ENCODE measurements around the gene CNR2.

CNR2 gene

GRCh38 chr1:23825076-23825761, 87.9 kb downstream of the CNR2 start, which contains the start of gene HMGCL (continued):
- no peak; the same call in 1 of the 2 replicates for TF ChIP-seq ZNF366 (tag by site-specific recombination; conservative IDR thresholded peaks at IDR 0.05)
- no peak for TF ChIP-seq ZNF146 (tag by site-specific recombination; IDR thresholded peaks at IDR 0.05)
- TF ChIP-seq ZSCAN30 (tag by site-specific recombination; IDR thresholded peaks at IDR 0.05) = no peak
- peak; percentile 84 for TF ChIP-seq KLF17 (tag by site-specific recombination; IDR thresholded peaks at IDR 0.05)
- no peak for TF ChIP-seq MYNN (tag by site-specific recombination; IDR thresholded peaks at IDR 0.05; ENCODE audit: borderline replicate concordance)
- TF ChIP-seq SETDB1 (IDR thresholded peaks at IDR 0.05; ENCODE audit: insufficient read length, low read length) = no peak
- no peak for TF ChIP-seq ZNF488 (tag by site-specific recombination; IDR thresholded peaks at IDR 0.05)
- TF ChIP-seq ZNF513 (tag by site-specific recombination; IDR thresholded peaks at IDR 0.05) = peak; percentile 35; the same call in 1 of the 2 replicates
- 0 out of 2 replicates have a peak, but pooled peaks have one; percentile 41 for TF ChIP-seq ZNF394 (tag by site-specific recombination; IDR thresholded peaks at IDR 0.05; ENCODE audit: borderline replicate concordance)
- TF ChIP-seq PRDM10 (tag by site-specific recombination; IDR thresholded peaks at IDR 0.05) = peak; percentile 14; the same call in 1 of the 2 replicates
- TF ChIP-seq KLF16 (tag by site-specific recombination; IDR thresholded peaks at IDR 0.05) = peak; percentile 78; the same call in 1 of the 2 replicates
- TF ChIP-seq ZNF302 (tag by site-specific recombination; IDR thresholded peaks at IDR 0.05; ENCODE audit: low read depth) = no peak
- no peak for TF ChIP-seq ZNF138 (tag by site-specific recombination; IDR thresholded peaks at IDR 0.05; ENCODE audit: borderline replicate concordance)
- TF ChIP-seq ZNF404 (tag by site-specific recombination; IDR thresholded peaks at IDR 0.05) = no peak
- TF ChIP-seq PRDM1 (tag by site-specific recombination; IDR thresholded peaks at IDR 0.05) = no peak
- TF ChIP-seq BCL6B (tag by site-specific recombination; IDR thresholded peaks at IDR 0.05) = no peak
- no peak for TF ChIP-seq GLI4 (tag by site-specific recombination; IDR thresholded peaks at IDR 0.05)
- no peak for TF ChIP-seq ZNF26 (tag by site-specific recombination; IDR thresholded peaks at IDR 0.05)
- TF ChIP-seq ZNF140 (tag by site-specific recombination; IDR thresholded peaks at IDR 0.05) = no peak
- TF ChIP-seq ZNF670 (tag by site-specific recombination; IDR thresholded peaks at IDR 0.05; ENCODE audit: low read depth) = no peak
- TF ChIP-seq ZNF514 (tag by site-specific recombination; IDR thresholded peaks at IDR 0.05) = no peak
- no peak for TF ChIP-seq ZNF704 (tag by site-specific recombination; IDR thresholded peaks at IDR 0.05)
- peak; percentile 79 for TF ChIP-seq SP3 (tag by site-specific recombination; IDR thresholded peaks at IDR 0.05)
- TF ChIP-seq ZNF239 (tag by site-specific recombination; IDR thresholded peaks at IDR 0.05) = no peak
- no peak for TF ChIP-seq ZNF148 (tag by site-specific recombination; IDR thresholded peaks at IDR 0.05; ENCODE audit: borderline replicate concordance)
- no peak for TF ChIP-seq ZNF571 (tag by site-specific recombination; IDR thresholded peaks at IDR 0.05)

Data from HEK293 (cell line).